ENCODE data around the gene SMIM35. TPM values are rescaled to one million over a fixed set of nuclear protein-coding genes. Genes with fewer than 3 reads are reported as not detected.

SMIM35 gene
- total and polyA plus RNA-seq, 2 of the 13 experiments (the other 11 are each of a cell fraction or from before 2014, with no cell fraction given) = not detected

- H3K36me3 ChIP-seq (replicated peaks in 1 of 2; ENCODE audit: control insufficient read depth in 1 of 2, insufficient read depth in 2 of 2, low read length in 2 of 2) = no peaks in the 10 kb centered on the region
- no peak overlapping the region for H3K9ac ChIP-seq (ENCODE audit: insufficient read depth, low read depth, low read length)
- H3K27ac ChIP-seq (ENCODE audit: extremely low read length, insufficient read depth, low read length) = no peak overlapping the region
- intact Hi-C loops (cut with micrococcal nuclease; ENCODE audit: unreplicated experiment) (no loop called here), in situ Hi-C loops (cut with HindIII; ENCODE audit: extremely low pct_ligation_motif_present, low pct_unique_long_range_greater_than_20kb) (no loop called here)
- H3K79me2 ChIP-seq (ENCODE audit: insufficient read depth, low read length) = no peaks in the 10 kb centered on the region
- no peaks in the 10 kb centered on the region for H4K20me1 ChIP-seq (ENCODE audit: insufficient read depth, low read length)
- peaks cover 0 to 30% of the 10 kb centered on the region in 2 experiments; a peak in 4 of 5 replicates for H3K27me3 ChIP-seq (ENCODE audit: control insufficient read depth in 1 of 2, insufficient read depth in 2 of 2, low read length in 2 of 2)
- ChIA-PET CTCF (ENCODE audit: low intra/inter-chr PET ratio, low total read pairs) (no interaction called here), POLR2A (no interaction called here)
- H3K4me3 ChIP-seq (replicated peaks in 1 of 3; ENCODE audit: insufficient read depth in 1 of 3, low read depth in 2 of 3, low read length in 3 of 3) = no peak overlapping the region
- WGBS (ENCODE audit: low lambda C conversion rate) = 5% methylated on average over 4 of the region's 4 CpGs
- DNase-seq (ENCODE audit: low spot score) (peak; percentile 32), ATAC-seq (peak; percentile 43), FAIRE-seq (no peak)
- H2AFZ ChIP-seq (ENCODE audit: low read length) = no peak overlapping the region
- peaks cover 12% of the 10 kb centered on the region for H3K9me3 ChIP-seq (ENCODE audit: low read length)
- peak overlapping the region; percentile 72 for H3K4me2 ChIP-seq (ENCODE audit: low read depth, low read length)
- BruUV-seq (replicated peaks) = no TSS peak
- peaks cover 81% of the 10 kb centered on the region for H3K4me1 ChIP-seq (ENCODE audit: insufficient read depth, low read length)
- no peak for TF ChIP-seq TFAP4 (IDR thresholded peaks at IDR 0.05; ENCODE audit: borderline replicate concordance, low read depth)
- TF ChIP-seq MAX (IDR thresholded peaks at IDR 0.05) = peak; percentile 8; the same call in 1 of the 2 replicates
- TF ChIP-seq GATAD2A (CRISPR knock-in tag; IDR thresholded peaks at IDR 0.05) = peak; percentile 30; the same call in 1 of the 2 replicates
- TF ChIP-seq, protein P1, sequence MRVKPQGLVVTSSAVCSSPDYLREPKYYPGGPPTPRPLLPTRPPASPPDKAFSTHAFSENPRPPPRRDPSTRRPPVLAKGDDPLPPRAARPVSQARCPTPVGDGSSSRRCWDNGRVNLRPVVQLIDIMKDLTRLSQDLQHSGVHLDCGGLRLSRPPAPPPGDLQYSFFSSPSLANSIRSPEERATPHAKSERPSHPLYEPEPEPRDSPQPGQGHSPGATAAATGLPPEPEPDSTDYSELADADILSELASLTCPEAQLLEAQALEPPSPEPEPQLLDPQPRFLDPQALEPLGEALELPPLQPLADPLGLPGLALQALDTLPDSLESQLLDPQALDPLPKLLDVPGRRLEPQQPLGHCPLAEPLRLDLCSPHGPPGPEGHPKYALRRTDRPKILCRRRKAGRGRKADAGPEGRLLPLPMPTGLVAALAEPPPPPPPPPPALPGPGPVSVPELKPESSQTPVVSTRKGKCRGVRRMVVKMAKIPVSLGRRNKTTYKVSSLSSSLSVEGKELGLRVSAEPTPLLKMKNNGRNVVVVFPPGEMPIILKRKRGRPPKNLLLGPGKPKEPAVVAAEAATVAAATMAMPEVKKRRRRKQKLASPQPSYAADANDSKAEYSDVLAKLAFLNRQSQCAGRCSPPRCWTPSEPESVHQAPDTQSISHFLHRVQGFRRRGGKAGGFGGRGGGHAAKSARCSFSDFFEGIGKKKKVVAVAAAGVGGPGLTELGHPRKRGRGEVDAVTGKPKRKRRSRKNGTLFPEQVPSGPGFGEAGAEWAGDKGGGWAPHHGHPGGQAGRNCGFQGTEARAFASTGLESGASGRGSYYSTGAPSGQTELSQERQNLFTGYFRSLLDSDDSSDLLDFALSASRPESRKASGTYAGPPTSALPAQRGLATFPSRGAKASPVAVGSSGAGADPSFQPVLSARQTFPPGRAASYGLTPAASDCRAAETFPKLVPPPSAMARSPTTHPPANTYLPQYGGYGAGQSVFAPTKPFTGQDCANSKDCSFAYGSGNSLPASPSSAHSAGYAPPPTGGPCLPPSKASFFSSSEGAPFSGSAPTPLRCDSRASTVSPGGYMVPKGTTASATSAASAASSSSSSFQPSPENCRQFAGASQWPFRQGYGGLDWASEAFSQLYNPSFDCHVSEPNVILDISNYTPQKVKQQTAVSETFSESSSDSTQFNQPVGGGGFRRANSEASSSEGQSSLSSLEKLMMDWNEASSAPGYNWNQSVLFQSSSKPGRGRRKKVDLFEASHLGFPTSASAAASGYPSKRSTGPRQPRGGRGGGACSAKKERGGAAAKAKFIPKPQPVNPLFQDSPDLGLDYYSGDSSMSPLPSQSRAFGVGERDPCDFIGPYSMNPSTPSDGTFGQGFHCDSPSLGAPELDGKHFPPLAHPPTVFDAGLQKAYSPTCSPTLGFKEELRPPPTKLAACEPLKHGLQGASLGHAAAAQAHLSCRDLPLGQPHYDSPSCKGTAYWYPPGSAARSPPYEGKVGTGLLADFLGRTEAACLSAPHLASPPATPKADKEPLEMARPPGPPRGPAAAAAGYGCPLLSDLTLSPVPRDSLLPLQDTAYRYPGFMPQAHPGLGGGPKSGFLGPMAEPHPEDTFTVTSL (CRISPR knock-in tag; IDR thresholded peaks at IDR 0.05; ENCODE audit: borderline replicate concordance) = peak; percentile 14; the same call in 1 of the 2 replicates
- TF ChIP-seq MYC (CRISPR knock-in tag; IDR thresholded peaks at IDR 0.05; ENCODE audit: borderline replicate concordance) = no peak
- TF ChIP-seq MXD3 (CRISPR knock-in tag; IDR thresholded peaks at IDR 0.05) = no peak
- TF ChIP-seq HDAC2 (CRISPR knock-in tag; IDR thresholded peaks at IDR 0.05) = peak; percentile 43; the same call in 1 of the 2 replicates
- TF ChIP-seq ZNF296 (CRISPR knock-in tag; conservative IDR thresholded peaks at IDR 0.05) = no peak
- no peak for TF ChIP-seq NCOR1 (IDR thresholded peaks at IDR 0.05; ENCODE audit: borderline replicate concordance, low read length)
- no peak for TF ChIP-seq ZNF557 (CRISPR knock-in tag; IDR thresholded peaks at IDR 0.05)
- peak; percentile 45; the same call in 1 of the 2 replicates for TF ChIP-seq RXRB (CRISPR knock-in tag; IDR thresholded peaks at IDR 0.05; ENCODE audit: borderline replicate concordance)
- TF ChIP-seq, protein P2, sequence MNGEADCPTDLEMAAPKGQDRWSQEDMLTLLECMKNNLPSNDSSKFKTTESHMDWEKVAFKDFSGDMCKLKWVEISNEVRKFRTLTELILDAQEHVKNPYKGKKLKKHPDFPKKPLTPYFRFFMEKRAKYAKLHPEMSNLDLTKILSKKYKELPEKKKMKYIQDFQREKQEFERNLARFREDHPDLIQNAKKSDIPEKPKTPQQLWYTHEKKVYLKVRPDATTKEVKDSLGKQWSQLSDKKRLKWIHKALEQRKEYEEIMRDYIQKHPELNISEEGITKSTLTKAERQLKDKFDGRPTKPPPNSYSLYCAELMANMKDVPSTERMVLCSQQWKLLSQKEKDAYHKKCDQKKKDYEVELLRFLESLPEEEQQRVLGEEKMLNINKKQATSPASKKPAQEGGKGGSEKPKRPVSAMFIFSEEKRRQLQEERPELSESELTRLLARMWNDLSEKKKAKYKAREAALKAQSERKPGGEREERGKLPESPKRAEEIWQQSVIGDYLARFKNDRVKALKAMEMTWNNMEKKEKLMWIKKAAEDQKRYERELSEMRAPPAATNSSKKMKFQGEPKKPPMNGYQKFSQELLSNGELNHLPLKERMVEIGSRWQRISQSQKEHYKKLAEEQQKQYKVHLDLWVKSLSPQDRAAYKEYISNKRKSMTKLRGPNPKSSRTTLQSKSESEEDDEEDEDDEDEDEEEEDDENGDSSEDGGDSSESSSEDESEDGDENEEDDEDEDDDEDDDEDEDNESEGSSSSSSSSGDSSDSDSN (CRISPR knock-in tag; IDR thresholded peaks at IDR 0.05) = no peak
- no peak for TF ChIP-seq ZFP82 (CRISPR knock-in tag; IDR thresholded peaks at IDR 0.05; ENCODE audit: borderline replicate concordance)
- no peak for TF ChIP-seq HOXD1 (CRISPR knock-in tag; IDR thresholded peaks at IDR 0.05)
- no peak for TF ChIP-seq ZNF432 (CRISPR knock-in tag; IDR thresholded peaks at IDR 0.05; ENCODE audit: borderline replicate concordance)
- no peak for TF ChIP-seq ZNF430 (CRISPR knock-in tag; IDR thresholded peaks at IDR 0.05)
- no peak for TF ChIP-seq ZNF782 (CRISPR knock-in tag; IDR thresholded peaks at IDR 0.05; ENCODE audit: borderline replicate concordance)
Measured at GRCh38 chr11:118084247-118084646, 2.5 kb downstream of the SMIM35 start.
